Measurements from ENCODE around the gene ETFA. TPM values are rescaled to one million over a fixed set of nuclear protein-coding genes. Genes with fewer than 3 reads are reported as not detected.

The ETFA gene
- total and polyA plus RNA-seq, 10 of the 15 experiments (the other 5 are each of a cell fraction or from before 2014, with no cell fraction given), result 114 to 331 (median 152) TPM

- no peaks in the 10 kb centered on the region; the same call in 1 of the 3 replicates for H3K9me3 ChIP-seq (replicated peaks; ENCODE audit: control insufficient read depth, insufficient read depth, low read length)
- TF ChIP-seq MYC (IDR thresholded peaks at IDR 0.05; ENCODE audit: insufficient read depth, insufficient read length, insufficient replicate concordance, low read length, severe bottlenecking) (no peak), ZNF217 (IDR thresholded peaks at IDR 0.05) (no peak), CHD4 (IDR thresholded peaks at IDR 0.05) (no peak), USF1 (IDR thresholded peaks at IDR 0.05; ENCODE audit: borderline replicate concordance, extremely low read length, insufficient read depth, low read depth, low read length) (peak; percentile 3), RBBP5 (conservative IDR thresholded peaks at IDR 0.05) (no peak), ZSCAN29 (IDR thresholded peaks at IDR 0.05) (no peak), ZNF24 (IDR thresholded peaks at IDR 0.05) (no peak), DPF2 (IDR thresholded peaks at IDR 0.05) (no peak), TBL1XR1 (IDR thresholded peaks at IDR 0.05; ENCODE audit: low read depth, low read length) (no peak), NFIC (IDR thresholded peaks at IDR 0.05; ENCODE audit: low read depth, low read length) (no peak), YBX1 (IDR thresholded peaks at IDR 0.05) (no peak), BHLHE40 (IDR thresholded peaks at IDR 0.05; ENCODE audit: borderline replicate concordance in 1 of 2, low read depth in 2 of 2, low read length in 1 of 2) (peak; percentile 60 to 84), BMI1 (IDR thresholded peaks at IDR 0.05; ENCODE audit: borderline replicate concordance) (peak; percentile 95), ASH2L (IDR thresholded peaks at IDR 0.05; ENCODE audit: borderline replicate concordance, low read depth) (no peak), MEF2B (IDR thresholded peaks at IDR 0.05; ENCODE audit: partially characterized antibody, poor library complexity, severe bottlenecking) (no peak), POU2F2 (IDR thresholded peaks at IDR 0.05; ENCODE audit: borderline replicate concordance, low read depth, low read length) (no peak), ESRRA (IDR thresholded peaks at IDR 0.05; ENCODE audit: low read length) (no peak), CEBPB (IDR thresholded peaks at IDR 0.05; ENCODE audit: borderline replicate concordance in 1 of 2, low read depth in 2 of 2, low read length in 2 of 2) (no peak), SREBF1 (IDR thresholded peaks at IDR 0.05; ENCODE audit: low read length) (no peak), NBN (IDR thresholded peaks at IDR 0.05) (no peak)
- TF ChIP-seq, protein P1, sequence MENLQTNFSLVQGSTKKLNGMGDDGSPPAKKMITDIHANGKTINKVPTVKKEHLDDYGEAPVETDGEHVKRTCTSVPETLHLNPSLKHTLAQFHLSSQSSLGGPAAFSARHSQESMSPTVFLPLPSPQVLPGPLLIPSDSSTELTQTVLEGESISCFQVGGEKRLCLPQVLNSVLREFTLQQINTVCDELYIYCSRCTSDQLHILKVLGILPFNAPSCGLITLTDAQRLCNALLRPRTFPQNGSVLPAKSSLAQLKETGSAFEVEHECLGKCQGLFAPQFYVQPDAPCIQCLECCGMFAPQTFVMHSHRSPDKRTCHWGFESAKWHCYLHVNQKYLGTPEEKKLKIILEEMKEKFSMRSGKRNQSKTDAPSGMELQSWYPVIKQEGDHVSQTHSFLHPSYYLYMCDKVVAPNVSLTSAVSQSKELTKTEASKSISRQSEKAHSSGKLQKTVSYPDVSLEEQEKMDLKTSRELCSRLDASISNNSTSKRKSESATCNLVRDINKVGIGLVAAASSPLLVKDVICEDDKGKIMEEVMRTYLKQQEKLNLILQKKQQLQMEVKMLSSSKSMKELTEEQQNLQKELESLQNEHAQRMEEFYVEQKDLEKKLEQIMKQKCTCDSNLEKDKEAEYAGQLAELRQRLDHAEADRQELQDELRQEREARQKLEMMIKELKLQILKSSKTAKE (IDR thresholded peaks at IDR 0.05; ENCODE audit: low read depth, poor library complexity, severe bottlenecking), result no peak
These were observed 29.0 kb upstream of the ETFA start for GRCh38 chr15:76340198-76340802.

More at GRCh38 chr15:76340198-76340802, 29.0 kb upstream of the ETFA start:
- Histone ChIP-seq H2AFZ (ENCODE audit: control insufficient read depth, low read depth, low read length) (peak overlapping the region; percentile 73), H3K27ac (ENCODE audit: control insufficient read depth, insufficient read depth) (no peak overlapping the region), H3K4me3 (peak overlapping the region; percentile 73), H4K20me1 (ENCODE audit: control insufficient read depth, insufficient read depth) (no peaks in the 10 kb centered on the region), H3K4me2 (ENCODE audit: control insufficient read depth, insufficient read depth) (peak overlapping the region; percentile 96), H3K9ac (ENCODE audit: control insufficient read depth, insufficient read depth, low read length) (peak overlapping the region; percentile 29; the same call in 1 of the 2 replicates), H3K4me1 (ENCODE audit: control insufficient read depth, insufficient read depth, low read length) (peaks cover 29% of the 10 kb centered on the region), H3K27me3 (replicated peaks in 1 of 2; ENCODE audit: control insufficient read depth in 2 of 2, insufficient read depth in 2 of 2, low read length in 1 of 2) (peaks cover 26% of the 10 kb centered on the region in 2 experiments), H3K79me2 (ENCODE audit: control insufficient read depth, insufficient read depth, low read length) (no peaks in the 10 kb centered on the region; the same call in 1 of the 2 replicates), H3K36me3 (ENCODE audit: control insufficient read depth in 2 of 2, insufficient read depth in 2 of 2, low read length in 1 of 2) (no peaks in the 10 kb centered on the region)
- 2% methylated on average over 45 of the region's 53 CpGs for WGBS (ENCODE audit: insufficient coverage, insufficient replicate concordance, low lambda C conversion rate, missing lambda C conversion rate)
- intact Hi-C loops (cut with micrococcal nuclease; ENCODE audit: unreplicated experiment), result no loop called here
- BruUV-seq (replicated peaks), result no TSS peak
- FAIRE-seq (no peak), DNase-seq (ENCODE audit: low read depth, low spot score) (no peak), ATAC-seq (peak; percentile 30)
- in situ Hi-C loops (cut with MboI), result no loop called here
- ChIA-PET SMC1A (ENCODE audit: uncharacterized antibody, unreplicated experiment) (no interaction called here), RAD21 (ENCODE audit: unreplicated experiment) (no interaction called here), POLR2A (no interaction called here), CTCF (no interaction called here)

All from GM12878 (cell line).